Gastroesophageal sphincter (tissue), 3 donors: ENCODE data around the gene DPP6.

Experiments used
- CTCF ChIP-seq, 4 experiments: fragments of 200-600 bp in 2 of 4; fragments of 450-650 bp in 2 of 4; sonication (generic) in 1 of 4; IDR thresholded peaks; one replicate each; pipeline ENCODE4 v1.5.1; 2017 to 2019; ENCODE audit warnings: antibody characterized with exemption in 4 of 4, mild to moderate bottlenecking in 2 of 4, moderate library complexity in 2 of 4
- POLR2A ChIP-seq, 2 donors: fragments of 450-650 bp; IDR thresholded peaks; one replicate each; pipeline ENCODE4 v1.6.1; 2017; ENCODE audit warnings: antibody characterized with exemption in 2 of 2, mild to moderate bottlenecking in 2 of 2, moderate library complexity in 1 of 2

GRCh38 chr7:154489897-154490296 is 437.7 kb downstream of the DPP6 start:
- TF ChIP-seq CTCF (IDR thresholded peaks at IDR 0.05) (no peak), POLR2A (IDR thresholded peaks at IDR 0.05) (no peak)
